Activated naive CD8-positive, alpha-beta T cell treated with anti-CD3 and anti-CD28 coated beads, Interleukin-2, amount 50 U/mL, for 24 hours (primary cell): Measurements from ENCODE around the gene ARIH1.
"Not testable (repeated sequence)": the region's sequence is repeated elsewhere in the genome, so short reads cannot be mapped to it uniquely, and the experiment has no call there.

Experiments
- ATAC-seq: fragments of 150-1000 bp; cut with Tn5 transposase; one replicate; pipeline ENCODE4 v1.10.0; 2021
- DNase-seq: peaks from one replicate; pipeline ENCODE4 v3.0.0; 2021
- H3K27ac Mint-ChIP-seq: one replicate; pipeline ENCODE4 v1.8.0; 2021; ENCODE audit warnings: mild to moderate bottlenecking, mixed read lengths
- H3K27me3 Mint-ChIP-seq: one replicate; pipeline ENCODE4 v1.8.0; 2021; ENCODE audit warnings: mixed read lengths
- H3K36me3 Mint-ChIP-seq: one replicate; pipeline ENCODE4 v1.8.0; 2021; ENCODE audit warnings: low read depth, mixed read lengths
- H3K4me1 Mint-ChIP-seq: one replicate; pipeline ENCODE4 v1.8.0; 2021; ENCODE audit warnings: mixed read lengths
- H3K4me3 Mint-ChIP-seq: one replicate; pipeline ENCODE4 v1.8.0; 2021; ENCODE audit warnings: mild to moderate bottlenecking, moderate library complexity, mixed read lengths
- H3K9me3 Mint-ChIP-seq: one replicate; pipeline ENCODE4 v1.8.0; 2021; ENCODE audit warnings: mixed read lengths

ARIH1 gene

DNA sequence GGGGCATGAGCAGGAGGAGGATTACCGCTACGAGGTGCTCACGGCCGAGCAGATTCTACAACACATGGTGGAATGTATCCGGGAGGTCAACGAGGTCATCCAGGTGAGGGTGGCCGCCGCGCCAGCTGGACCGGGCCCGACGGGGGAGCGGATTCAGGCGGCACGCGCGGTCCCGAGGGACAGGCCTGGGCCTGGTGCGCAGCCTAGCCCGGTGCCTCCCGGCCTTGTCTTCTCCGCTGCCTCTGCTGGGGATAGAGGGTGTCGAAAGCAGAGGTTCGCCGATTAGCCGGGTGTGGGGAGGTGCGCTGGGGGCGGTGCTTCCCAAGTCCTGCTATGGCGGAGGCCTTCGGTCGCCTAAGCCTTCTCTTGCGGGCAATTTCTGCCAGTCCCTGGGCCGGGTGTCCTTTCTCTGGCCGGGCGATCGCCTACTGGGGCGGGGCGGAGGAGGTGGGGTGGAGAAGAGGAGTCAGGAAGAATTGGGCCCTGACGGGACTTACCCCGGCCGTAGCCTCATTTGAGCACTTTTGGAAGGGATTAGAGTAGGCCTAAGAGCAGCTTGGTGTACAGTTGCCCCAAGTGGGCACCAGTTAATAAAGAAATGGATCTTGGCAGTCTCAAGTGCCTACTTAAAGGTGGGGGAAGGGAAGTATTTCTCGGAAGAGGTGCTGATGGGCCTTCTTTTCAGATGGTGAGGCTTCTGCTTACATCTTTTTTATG is 940 bp downstream of the ARIH1 start:
- Mint-ChIP-seq H3K9me3 (no peaks in the 10 kb centered on the region), H3K27ac (peak overlapping the region; percentile 78), H3K4me1 (peaks cover 51% of the 10 kb centered on the region), H3K27me3 (no peaks in the 10 kb centered on the region), H3K36me3 (peaks cover 42% of the 10 kb centered on the region), H3K4me3 (peak overlapping the region; percentile 91)
- ATAC-seq (peak; percentile 72), DNase-seq (peak; percentile 78)

DNA sequence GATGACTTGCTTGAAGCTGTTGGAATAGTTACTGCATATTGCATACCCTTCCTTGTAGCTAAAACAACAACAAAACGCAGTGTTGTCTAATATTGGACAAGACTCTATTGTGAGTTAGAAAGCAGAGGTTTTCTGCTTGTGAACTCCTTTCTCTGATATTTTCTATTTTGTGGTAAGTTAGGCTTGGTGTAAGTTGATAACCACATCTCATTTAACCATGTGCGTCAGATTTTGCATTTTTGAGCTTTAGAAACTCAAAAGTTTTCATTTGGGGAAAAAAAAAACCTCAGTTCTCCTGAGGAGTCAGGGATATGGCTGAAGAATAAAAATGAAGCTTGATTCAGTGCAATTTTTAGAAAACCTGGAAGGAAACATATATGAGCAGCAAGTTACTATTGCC is 1.5 kb downstream of the ARIH1 start:
- no peaks in the 10 kb centered on the region for H3K9me3 Mint-ChIP-seq
- ATAC-seq (no peak), DNase-seq (no peak)
- peaks cover 45% of the 10 kb centered on the region for H3K36me3 Mint-ChIP-seq
- peak overlapping the region; percentile 78 for H3K27ac Mint-ChIP-seq
- no peaks in the 10 kb centered on the region for H3K27me3 Mint-ChIP-seq
- peak overlapping the region; percentile 91 for H3K4me3 Mint-ChIP-seq
- H3K4me1 Mint-ChIP-seq: peaks cover 55% of the 10 kb centered on the region

DNA sequence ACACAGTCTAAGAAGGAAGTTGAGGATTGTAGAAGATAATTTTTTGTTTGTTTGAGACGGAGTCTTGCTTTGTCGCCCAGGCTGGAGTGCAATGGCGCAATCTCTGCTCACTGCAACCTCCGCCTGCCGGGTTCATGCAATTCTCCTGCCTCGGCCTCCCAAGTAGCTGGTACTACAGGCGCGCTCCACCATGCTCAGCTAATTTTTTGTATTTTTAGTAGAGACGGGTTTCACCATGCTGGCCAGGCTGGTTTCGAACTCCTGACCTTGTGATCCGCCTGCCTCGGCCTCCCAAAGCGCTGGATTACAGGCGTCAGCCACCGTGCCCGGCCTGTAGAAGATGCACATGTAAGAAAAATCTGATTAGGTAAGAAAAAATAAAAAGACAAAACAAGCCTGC is 2.2 kb downstream of the ARIH1 start:
- peak overlapping the region; percentile 78 for H3K27ac Mint-ChIP-seq
- DNase-seq, ATAC-seq, H3K27me3 Mint-ChIP-seq, H3K9me3 Mint-ChIP-seq: not testable (repeated sequence)
- H3K36me3 Mint-ChIP-seq: peaks cover 50% of the 10 kb centered on the region
- peak overlapping the region; percentile 91 for H3K4me3 Mint-ChIP-seq
- peaks cover 62% of the 10 kb centered on the region for H3K4me1 Mint-ChIP-seq

DNA sequence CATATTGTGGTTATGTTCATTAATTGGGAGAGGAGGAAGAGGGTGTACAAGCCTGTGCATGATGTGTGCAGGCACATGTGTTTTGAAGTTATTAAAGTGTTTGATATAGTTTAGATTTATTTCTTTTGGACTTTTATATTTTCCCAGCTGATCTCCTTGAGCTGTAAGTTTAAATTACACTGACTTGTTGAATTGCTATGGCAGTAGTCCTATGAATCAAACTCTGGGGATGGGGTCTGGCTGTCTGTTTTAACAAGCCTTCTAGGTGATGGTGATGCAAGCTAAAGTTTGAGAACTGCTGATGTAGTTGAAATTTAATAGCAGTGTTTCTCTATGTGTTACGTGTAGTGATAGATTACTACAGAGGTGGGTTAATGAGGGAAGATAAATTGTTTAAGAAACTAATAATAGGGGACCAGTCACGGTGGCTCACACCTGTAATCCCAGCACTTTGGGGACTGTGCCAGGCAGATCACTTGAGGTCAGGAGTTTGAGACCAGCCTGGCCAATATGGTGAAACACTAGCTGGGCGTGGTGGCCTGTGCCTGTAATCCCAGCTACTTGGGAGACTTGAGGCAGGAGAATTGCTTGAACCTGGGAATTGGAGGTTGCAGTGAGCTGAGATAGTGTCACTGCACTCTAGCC is 7.0 kb downstream of the ARIH1 start:
- H3K36me3 Mint-ChIP-seq: peaks cover 49% of the 10 kb centered on the region
- H3K27ac Mint-ChIP-seq: peak overlapping the region; percentile 0

DNA sequence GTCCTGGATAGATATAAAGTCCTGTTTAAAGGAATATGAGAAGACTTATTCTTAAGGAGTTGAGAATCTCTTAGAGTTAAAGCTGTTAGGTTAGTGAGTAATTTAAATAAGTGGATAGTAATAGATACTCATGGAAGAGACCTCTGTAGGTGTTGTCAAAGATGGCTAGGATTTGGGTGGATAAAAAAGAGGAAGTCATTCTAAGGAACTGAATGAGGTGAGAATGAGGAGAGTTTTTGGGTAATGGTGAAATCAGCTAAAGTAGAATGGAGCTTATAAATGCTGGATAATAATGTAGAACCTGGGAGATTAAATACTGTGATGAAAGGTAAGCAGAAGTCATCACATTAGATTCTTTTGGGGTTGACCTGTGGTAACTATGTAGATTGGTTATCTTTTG is 8.1 kb downstream of the ARIH1 start:
- H3K27ac Mint-ChIP-seq: no peak overlapping the region
- H3K4me1 Mint-ChIP-seq: peaks cover 82% of the 10 kb centered on the region
- H3K27me3 Mint-ChIP-seq: no peaks in the 10 kb centered on the region
- DNase-seq (no peak), ATAC-seq (no peak)
- H3K36me3 Mint-ChIP-seq: peaks cover 38% of the 10 kb centered on the region
- H3K9me3 Mint-ChIP-seq: no peaks in the 10 kb centered on the region
- H3K4me3 Mint-ChIP-seq: no peak overlapping the region

More for the DNA sequence above, 7.0 kb downstream of the ARIH1 start:
- Mint-ChIP-seq H3K27me3 (no peaks in the 10 kb centered on the region), H3K9me3 (no peaks in the 10 kb centered on the region), H3K4me3 (peak overlapping the region; percentile 6), H3K4me1 (peaks cover 85% of the 10 kb centered on the region)
- DNase-seq (no peak), ATAC-seq (no peak)

DNA sequence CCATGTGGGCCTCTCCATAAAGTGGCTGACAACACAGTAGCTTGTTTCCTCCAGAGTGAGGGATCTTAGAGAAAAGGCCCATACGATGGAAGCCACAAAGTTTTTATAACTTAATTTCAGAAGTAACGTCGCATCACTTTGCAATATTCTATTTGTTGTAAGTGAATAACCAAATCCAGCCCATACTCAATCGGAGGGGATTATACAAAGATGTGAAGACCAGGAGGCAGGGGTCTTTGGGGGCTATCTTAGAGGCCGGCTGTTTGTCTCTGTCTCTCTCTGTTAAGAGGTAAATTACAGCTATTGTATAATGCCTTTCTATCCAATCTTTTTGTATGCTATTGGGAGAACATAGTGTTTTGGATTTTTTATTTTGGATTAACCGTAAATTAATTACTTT is 9.1 kb downstream of the ARIH1 start:
- Mint-ChIP-seq H3K27me3 (no peaks in the 10 kb centered on the region), H3K4me1 (peaks cover 82% of the 10 kb centered on the region), H3K9me3 (no peaks in the 10 kb centered on the region), H3K36me3 (peaks cover 38% of the 10 kb centered on the region), H3K27ac (no peak overlapping the region), H3K4me3 (no peak overlapping the region)
- ATAC-seq: no peak
- DNase-seq: no peak

DNA sequence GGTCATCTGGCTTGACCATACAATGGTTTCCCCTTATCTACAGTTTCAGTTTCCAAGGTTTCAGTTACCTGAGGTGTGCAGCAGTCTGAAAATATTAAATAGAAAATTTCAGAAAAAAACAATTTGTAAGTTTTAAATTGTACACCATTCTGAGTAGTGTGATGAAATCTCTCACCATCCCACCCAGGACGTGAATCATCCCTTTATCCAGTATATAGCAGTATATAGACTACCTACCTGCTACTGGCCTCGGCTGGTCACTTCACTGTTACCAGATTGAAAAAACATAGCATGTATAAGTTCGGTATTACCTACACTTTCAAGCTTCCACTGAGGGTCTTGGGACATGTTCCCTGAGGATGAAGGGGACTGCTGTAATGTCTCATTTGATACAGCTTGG is 12.0 kb downstream of the ARIH1 start:
- Mint-ChIP-seq H3K9me3 (no peaks in the 10 kb centered on the region), H3K27ac (no peak overlapping the region), H3K4me1 (peaks cover 83% of the 10 kb centered on the region), H3K27me3 (no peaks in the 10 kb centered on the region), H3K36me3 (peaks cover 19% of the 10 kb centered on the region), H3K4me3 (no peak overlapping the region)
- no peak for DNase-seq
- no peak for ATAC-seq

DNA sequence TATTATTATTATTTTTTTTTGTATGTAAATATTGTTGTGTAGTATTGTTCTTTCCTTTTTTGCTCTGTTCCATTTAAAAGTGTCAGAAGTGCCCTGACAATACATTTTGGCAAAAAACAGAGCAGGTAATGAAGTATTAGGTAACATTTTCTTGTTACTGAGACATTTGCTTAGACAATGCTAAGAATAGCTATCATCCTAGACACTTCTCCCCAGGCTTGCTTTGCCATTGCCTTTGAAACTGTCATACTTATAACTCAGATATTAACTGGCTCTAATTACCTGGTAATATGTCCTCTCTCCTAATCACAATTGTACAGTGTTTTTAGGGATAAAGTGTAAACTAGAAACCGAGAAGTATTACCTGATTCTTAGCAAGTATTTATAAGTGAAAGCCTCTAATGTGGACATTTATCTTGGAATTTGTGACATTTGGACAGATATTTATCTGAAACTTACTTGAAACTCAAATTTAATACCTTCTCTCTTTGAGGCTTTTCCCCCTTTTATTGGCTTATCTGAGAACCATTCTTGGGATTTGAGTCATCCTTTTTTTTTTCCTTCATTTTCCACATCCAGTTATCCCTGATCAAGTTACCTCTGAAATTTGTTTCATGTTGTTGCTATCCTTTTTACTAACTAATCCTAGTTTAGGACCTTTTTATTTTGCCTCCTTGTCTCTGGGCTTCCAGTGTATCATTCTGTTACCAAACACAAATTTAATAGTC is 13.1 kb downstream of the ARIH1 start:
- ATAC-seq: no peak
- no peaks in the 10 kb centered on the region for H3K9me3 Mint-ChIP-seq
- H3K4me3 Mint-ChIP-seq: no peak overlapping the region
- H3K4me1 Mint-ChIP-seq: peaks cover 82% of the 10 kb centered on the region
- DNase-seq: no peak
- peaks cover 18% of the 10 kb centered on the region for H3K36me3 Mint-ChIP-seq
- H3K27ac Mint-ChIP-seq: peak overlapping the region; percentile 0
- no peaks in the 10 kb centered on the region for H3K27me3 Mint-ChIP-seq

DNA sequence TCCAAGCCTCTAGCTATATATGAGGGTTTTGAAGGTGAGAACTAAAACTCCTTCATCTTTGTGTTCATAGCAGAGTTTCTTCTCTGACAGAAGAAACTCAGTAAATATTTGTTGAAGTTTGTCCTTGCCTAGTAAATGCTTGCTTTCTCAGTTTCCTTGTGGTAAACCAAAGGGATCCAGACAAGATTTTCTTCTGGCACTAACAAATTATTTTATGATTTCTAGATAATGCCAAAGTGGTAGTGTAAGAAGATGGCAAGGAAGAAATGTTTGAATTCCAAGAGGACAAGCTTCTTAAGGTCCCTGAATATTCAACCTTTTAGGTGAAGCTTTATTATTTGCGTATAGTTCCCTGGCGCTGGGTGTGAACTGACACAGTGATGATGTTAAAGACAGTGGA is 14.4 kb downstream of the ARIH1 start:
- DNase-seq: no peak
- Mint-ChIP-seq H3K4me1 (peaks cover 77% of the 10 kb centered on the region), H3K27ac (no peak overlapping the region), H3K9me3 (no peaks in the 10 kb centered on the region), H3K36me3 (peaks cover 18% of the 10 kb centered on the region), H3K4me3 (no peak overlapping the region), H3K27me3 (no peaks in the 10 kb centered on the region)
- no peak for ATAC-seq

DNA sequence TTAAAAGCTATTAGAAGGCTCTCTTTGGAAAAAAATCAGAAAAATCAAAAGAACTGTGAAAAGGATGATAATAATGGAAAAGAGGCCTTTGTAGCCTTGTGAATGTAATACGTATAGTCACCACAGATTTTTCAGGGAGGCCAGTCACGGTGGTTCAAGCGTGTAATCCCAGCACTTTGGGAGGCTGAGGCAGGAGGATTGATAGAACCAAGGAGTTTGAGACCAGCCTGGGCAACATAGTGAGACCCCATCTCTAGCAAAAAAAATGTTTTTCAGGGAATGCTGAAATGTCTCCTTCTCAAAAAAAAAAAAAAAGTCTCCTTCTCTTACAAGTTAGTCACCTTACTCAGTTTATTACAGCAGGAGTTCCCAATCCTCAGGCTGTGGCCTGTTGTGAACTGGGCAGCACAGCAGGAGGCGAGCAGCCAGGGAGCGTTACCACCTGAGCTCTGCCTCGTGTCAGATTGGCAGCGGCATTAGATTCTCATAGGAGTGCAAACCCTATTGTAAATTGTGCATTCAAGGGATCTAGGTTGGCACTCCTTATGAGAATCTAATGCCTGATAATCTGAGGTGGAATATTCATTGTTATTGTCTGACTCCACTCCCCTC is 15.9 kb downstream of the ARIH1 start:
- Mint-ChIP-seq H3K4me3 (no peak overlapping the region), H3K9me3 (no peaks in the 10 kb centered on the region), H3K36me3 (peaks cover 12% of the 10 kb centered on the region), H3K27ac (no peak overlapping the region), H3K27me3 (no peaks in the 10 kb centered on the region), H3K4me1 (peaks cover 77% of the 10 kb centered on the region)
- DNase-seq: no peak
- ATAC-seq: no peak

DNA sequence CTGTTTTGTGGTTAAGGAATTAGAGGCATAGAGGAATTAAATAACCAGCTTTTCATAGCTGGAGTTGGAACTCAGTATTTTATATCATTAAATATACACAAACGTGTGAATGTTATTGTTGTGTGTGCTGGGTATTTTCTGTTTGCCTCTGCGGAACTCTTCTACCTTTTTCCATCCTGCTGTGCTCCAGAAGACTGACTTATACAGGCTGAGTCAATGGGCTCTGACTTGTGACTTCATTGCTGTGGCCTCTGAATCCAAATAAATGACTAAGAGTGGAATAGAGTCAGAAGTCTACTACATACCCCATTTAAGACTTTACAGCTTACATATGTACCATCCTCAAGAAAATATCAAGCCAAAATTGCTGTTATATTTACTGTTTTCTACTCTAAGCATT is 17.6 kb downstream of the ARIH1 start:
- no peaks in the 10 kb centered on the region for H3K9me3 Mint-ChIP-seq
- ATAC-seq: peak; percentile 93

DNA sequence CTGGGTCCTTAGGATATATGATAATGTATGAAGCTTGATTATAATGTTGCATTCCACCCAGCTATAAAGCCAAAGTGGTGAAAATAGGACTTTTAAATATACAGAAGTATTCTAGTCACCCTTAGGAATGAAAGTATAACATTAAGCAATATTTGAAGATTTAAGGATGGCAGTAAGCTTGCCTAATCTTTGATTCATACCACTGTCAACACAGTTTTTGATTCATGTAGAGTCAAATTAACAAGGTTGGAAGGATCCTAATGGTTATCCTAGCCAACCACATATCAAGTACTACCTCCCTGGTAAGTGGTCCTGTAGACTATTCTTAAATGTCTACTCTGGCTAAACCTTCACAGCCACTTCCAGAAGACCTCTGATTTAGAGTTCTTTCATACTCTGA is 18.6 kb downstream of the ARIH1 start:
- Mint-ChIP-seq H3K27ac (no peak overlapping the region), H3K36me3 (peaks cover 9% of the 10 kb centered on the region), H3K4me1 (peaks cover 72% of the 10 kb centered on the region), H3K9me3 (no peaks in the 10 kb centered on the region), H3K4me3 (no peak overlapping the region), H3K27me3 (no peaks in the 10 kb centered on the region)
- no peak for ATAC-seq
- DNase-seq: no peak

More for the DNA sequence above, 17.6 kb downstream of the ARIH1 start:
- H3K36me3 Mint-ChIP-seq: peaks cover 10% of the 10 kb centered on the region
- H3K27ac Mint-ChIP-seq: no peak overlapping the region
- peaks cover 72% of the 10 kb centered on the region for H3K4me1 Mint-ChIP-seq
- DNase-seq: no peak
- H3K27me3 Mint-ChIP-seq: no peaks in the 10 kb centered on the region
- no peak overlapping the region for H3K4me3 Mint-ChIP-seq

DNA sequence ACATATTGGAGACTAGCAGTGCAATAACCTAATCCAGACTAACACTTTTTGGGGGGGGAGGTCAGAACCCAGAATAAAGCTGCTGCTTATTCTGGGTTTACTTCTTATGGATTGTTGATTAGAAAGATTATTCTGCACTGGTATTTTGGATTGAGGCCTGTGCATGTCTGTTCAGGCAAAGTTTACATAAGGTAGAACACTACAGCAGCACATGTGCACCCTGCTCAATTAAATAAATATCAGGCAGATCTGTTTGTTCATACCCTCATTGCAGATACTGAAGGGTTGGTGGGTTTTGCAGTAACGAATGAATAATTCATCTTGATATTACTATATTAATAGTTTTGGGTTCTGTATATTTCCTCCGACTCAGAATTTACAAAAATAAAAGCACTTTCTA is 19.1 kb downstream of the ARIH1 start:
- Mint-ChIP-seq H3K9me3 (no peaks in the 10 kb centered on the region), H3K27me3 (no peaks in the 10 kb centered on the region), H3K36me3 (peaks cover 9% of the 10 kb centered on the region), H3K4me3 (no peak overlapping the region), H3K4me1 (peaks cover 71% of the 10 kb centered on the region), H3K27ac (no peak overlapping the region)
- ATAC-seq (no peak), DNase-seq (no peak)

DNA sequence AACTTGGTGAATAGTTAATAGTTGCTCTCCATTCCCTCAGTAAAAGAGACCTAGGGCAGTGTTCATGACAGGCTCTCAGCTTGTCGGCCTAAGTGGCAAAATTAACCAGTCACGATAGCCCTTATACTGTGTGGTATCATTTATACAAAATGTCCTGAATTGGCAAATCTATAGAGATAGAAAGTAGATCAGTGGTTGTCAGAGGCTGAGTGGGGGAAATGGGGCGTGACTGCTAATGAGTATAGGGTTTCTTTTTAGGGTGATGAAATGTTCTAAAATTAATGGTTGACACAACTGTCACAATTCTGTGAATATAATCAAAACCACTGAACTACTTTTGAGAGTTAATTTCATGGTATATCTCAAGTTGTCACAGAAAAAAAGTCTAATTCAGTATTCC is 20.9 kb downstream of the ARIH1 start:
- H3K27me3 Mint-ChIP-seq: no peaks in the 10 kb centered on the region
- no peak overlapping the region for H3K27ac Mint-ChIP-seq
- DNase-seq (no peak), ATAC-seq (no peak)
- H3K4me3 Mint-ChIP-seq: no peak overlapping the region
- H3K9me3 Mint-ChIP-seq: no peaks in the 10 kb centered on the region
- peaks cover 55% of the 10 kb centered on the region for H3K4me1 Mint-ChIP-seq
- H3K36me3 Mint-ChIP-seq: peaks cover 5% of the 10 kb centered on the region

DNA sequence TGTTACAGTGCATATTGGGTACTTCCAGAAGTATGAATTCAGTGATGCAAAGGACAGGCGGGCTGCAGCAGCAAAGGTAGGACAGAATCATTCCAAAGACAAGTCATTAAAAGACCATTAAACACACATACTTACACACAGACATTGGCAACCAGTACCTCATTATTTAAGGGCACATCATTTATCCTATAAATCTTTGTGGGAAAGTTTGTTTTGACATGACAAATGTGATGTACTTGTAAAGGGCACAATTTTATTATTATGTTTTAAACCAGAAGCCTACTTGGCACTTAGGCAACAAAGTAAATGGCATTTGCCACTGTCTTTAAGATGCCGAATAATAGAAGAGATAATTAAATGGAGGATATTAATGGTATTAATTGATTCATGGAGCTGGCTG is 22.7 kb downstream of the ARIH1 start:
- Mint-ChIP-seq H3K4me1 (peaks cover 50% of the 10 kb centered on the region), H3K36me3 (peaks cover 5% of the 10 kb centered on the region), H3K27me3 (no peaks in the 10 kb centered on the region), H3K4me3 (no peak overlapping the region), H3K27ac (no peak overlapping the region), H3K9me3 (no peaks in the 10 kb centered on the region)
- DNase-seq (no peak), ATAC-seq (no peak)
